Measurements from ENCODE around the gene ANO2.

The ANO2 gene

DNA sequence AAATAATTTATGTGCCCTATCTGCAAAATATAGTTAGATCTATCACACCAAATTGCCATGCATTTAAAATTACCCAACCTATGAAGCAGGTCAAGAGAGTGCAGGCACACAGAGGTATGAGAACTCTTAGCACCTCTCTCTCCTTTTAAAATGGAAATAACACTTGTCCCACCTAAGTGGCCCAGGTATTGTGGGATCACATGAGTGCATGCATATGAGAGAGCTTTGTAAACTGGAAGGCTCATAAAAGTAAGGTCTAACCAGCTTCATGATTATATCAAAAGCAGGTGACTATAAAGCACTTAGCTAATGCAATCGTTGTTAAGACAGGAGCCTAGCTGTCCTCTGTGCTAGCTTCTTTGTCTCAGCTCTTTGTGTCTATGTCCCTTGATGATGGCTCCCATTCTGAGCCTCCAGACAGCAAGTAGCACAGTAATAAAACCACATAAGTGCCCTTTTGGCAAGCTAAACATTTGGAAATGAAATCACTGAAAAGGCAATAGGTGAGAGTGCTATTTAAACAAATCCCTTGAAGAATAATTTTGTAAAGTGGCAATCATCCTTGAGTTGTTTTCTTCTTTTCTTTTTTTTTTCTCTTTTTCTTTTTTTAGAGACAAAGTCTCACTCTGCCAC, 294.1 kb downstream of the ANO2 start:
- DNase-seq, result no peak

DNA sequence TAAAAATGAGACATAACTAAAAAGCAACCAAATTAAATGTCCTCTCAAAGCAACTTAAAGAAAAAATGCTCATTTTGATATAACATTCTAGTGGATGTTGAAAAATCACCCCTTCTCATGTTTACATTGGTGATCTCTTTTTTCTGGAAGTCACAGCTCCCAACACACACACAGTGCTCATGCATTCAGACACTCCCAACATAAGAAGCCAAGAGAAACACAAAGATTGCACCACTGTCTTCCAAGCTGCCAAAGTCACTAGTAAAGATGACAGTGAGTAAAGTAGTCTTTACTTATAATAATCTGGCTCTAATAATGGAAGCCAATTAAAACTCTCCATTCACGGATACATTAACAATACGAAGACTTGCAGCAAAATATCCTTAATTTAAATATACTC, 294.8 kb downstream of the ANO2 start:
- no peak for DNase-seq

DNA sequence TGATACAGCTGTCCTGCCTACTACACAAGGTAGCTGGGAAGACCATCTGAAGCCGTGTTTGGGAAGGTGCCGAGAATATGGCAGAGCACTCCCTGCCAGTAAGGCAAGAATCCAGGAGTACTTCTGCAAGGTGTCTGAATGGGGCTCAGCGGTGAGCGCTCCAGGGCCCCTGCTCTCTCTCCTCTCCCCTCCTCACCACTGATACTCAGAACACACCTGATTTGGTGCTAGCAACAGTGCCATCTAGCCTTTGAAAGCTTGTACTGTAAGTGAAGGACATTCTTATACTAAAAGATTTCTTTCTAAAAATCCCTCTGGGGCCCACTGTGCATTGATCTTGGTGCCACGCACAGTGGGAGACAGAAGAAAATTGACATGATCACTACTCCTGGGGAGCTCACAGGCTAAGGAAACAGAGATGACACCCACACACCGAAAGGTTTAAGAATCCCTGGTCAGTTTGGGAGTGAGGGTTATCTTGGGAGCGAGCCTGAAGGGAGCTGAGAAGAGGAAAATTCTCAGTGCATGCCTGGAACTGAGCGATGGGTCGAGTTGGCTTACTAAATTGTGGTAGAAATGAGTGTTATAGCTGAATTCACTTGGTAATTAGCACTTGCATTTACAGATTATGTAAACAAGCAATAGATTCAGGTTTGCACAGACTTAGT, 296.2 kb downstream of the ANO2 start:
- no peak for DNase-seq

DNA sequence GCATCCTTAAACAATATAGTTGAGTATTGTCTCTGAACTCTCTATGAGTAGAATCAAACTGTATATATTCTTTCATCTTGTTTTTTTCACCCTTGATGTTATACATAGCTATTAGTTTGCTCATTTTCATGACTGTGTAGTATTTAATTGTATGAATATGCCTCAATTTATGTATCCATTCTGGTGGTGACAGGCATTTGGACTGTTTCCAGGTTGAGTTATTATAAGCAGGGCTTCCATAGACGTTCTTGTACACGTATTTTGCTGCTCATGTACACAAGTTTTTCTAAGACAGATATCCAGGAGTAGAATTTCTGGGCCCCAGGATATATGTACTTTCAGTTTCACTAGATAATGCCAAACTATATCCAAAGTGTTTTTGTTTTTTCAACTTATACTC, 301.8 kb downstream of the ANO2 start:
- no peak for DNase-seq

DNA sequence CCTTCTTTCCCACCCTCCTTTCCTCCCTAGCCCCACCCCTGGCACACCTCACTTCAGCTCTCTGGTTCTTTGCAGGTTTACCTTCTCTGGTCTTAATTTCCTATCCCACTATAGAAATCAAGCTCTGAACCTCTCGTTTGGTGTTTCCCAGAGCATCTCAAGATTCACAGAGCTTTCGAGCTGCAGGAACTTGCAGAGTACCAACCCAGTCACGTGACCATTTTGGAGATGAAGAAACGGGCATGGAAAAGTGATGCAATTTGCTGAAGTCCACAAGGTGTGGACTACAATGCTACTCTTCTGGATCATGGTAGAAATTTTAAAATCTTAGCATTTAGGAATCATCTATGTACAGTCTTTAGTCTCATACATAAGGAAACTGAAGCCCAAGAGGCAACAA, 307.4 kb downstream of the ANO2 start:
- DNase-seq, result no peak

DNA sequence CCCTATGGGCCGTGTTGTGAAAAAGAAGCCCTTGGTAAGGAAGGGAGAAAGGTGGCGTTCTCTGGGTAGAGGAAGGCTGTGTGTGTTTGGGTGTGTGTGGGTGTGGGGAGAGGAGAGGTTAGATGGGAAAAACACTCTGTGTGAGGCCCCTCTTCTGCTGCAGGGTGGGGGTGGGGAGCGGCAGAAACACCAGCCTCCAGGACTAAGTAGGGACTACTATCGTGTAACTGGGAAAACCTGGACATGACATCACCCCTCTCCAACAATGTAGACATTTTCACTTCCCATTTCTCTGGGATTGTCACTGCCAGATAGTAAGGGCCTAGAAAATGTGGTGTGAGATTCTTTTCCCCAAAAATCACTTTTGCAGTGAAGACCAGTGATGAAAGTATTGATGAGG, 308.2 kb downstream of the ANO2 start:
- no peak for DNase-seq

DNA sequence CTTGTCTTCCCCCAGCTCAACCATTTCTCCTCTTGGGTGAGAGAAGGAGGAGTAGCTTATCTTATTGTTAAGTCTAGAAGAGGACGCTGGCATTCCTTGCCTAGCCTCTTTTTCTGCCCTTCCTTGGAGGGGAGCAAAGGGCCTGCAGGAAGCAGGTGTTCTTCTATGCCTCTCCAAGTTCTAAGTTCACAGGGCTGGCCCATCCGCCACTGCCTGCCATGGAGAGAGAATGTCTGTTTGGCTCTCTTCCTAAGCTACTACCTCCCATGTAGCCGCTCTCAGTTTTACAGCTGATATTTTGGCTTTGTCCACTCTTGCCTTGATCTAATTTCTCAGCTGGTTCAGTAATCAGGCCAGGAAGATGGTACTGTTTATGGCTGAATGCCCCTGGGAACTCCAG, 312.0 kb downstream of the ANO2 start:
- no peak for DNase-seq

DNA sequence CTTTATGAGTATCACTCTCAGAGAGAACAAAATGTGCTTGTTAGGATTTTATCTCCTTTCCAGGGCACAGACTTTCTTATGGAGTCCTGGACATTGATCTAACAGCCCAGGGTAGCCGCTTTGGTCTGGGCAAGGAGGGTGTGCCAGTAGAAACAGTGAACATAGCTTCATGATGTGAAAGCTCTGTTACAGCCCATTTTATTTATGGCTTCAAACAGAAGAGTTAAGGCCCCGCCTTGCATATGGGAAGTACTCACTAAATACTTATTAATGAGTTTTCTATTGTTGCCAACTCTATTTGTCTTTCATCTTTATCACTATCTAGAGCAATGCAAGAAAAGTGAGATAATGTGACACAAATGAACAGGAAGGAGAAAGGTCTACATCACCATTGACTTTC, 312.6 kb downstream of the ANO2 start:
- DNase-seq, result no peak

DNA sequence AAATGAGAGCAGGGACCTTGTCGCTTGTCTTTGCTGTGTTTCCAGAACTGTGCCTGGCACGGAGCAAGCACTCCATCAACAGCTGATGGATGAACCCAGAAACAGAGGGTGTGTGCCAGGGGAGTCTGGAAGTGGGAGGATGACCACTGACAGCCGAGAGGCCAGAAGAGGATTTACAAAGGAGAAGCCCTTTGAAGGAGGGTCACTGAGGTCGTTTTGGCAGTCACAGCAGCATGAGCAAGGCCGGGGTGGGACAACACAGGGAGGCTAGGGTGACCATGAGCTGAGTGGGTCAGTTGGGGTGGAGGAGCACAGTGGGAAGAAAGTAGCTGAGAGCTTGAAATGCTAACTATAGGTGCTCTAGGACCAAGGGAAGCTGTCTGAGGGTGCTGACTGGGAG, 313.6 kb downstream of the ANO2 start:
- DNase-seq, result no peak

DNA sequence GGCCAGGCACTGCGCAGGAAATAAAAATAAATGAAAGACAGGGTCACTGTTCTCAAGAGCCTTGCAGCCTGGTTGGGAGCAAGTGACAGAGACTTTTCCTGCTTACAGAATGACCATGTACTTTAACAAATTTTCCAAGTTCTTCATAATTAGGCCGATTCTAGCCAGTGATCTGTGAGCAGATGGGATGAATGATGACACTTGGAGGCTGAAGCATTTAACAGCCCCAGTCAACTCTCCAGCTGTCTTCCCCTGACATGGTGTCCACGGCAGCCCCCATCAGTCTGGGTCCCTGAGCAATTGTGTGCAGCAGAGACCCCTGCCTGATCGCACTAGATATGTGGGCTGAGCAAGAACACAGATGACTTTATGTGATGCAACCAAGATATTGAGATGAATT, 314.3 kb downstream of the ANO2 start:
- no peak for DNase-seq

DNA sequence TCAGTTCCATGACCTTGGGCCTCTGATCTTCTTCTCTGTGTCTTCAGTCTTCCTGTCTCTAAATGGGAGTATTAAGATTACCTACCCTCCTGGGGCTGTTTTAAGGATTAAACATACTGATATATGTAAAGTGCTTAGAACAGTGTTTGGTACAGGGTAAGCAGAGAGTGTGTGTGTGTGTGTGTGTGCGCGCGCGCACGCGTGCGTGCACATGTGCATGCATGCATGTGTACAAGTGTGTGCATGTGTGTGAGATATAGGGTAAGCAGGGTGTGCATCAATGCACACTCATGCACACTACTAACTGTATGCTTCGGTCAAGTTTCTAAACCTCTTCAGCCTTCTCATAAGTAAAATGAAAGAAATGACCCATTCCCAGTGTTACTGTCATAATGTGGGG, 316.6 kb downstream of the ANO2 start:
- DNase-seq, result no peak

DNA sequence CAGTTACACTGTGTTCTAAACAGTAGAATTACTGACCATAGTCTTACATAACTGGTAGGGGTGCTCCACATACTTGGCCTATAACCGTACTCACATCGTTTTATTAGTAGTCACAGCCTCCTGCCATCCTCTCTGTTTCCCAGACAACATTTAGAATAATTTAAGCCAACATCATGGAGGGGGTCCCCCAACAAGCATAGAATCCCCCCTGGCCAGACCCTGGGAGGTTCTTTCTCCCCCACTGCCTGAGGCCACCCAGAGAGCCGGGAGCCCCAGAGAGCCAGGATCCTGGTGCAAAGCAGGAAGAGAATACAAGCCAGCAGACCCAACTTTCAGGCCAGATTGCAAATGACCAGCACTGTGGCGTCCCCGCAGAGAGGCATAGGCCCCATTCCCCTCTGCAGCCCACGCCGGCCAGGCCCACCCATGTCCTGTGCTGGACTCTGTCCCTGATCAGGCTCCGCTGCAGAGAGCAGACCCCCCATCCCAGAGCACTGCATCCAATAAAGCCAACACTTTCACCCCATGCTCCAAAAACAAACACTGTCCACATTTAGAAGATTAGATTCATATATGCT, 317.9 kb downstream of the ANO2 start:
- no peak for DNase-seq

DNA sequence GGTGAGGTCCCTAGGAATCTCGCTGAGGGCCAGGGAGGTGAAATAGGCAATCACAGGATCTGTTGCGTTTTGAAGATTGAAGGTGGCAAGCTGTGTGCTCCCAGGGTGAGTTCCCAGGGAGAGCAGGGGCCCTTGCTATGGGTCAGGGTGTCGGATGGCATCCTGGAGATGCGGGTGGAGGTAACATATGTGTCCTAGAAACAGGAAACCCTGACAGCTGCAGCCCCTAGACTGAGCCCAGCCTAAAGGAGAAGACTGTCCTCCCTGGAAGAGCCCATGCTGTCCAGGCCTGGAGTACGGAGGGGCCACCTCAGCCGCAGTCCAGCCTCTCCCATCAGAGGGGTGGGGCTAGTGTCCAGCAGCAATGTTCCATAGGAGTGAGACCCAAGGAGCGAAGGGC, 318.9 kb downstream of the ANO2 start:
- no peak for DNase-seq

DNA sequence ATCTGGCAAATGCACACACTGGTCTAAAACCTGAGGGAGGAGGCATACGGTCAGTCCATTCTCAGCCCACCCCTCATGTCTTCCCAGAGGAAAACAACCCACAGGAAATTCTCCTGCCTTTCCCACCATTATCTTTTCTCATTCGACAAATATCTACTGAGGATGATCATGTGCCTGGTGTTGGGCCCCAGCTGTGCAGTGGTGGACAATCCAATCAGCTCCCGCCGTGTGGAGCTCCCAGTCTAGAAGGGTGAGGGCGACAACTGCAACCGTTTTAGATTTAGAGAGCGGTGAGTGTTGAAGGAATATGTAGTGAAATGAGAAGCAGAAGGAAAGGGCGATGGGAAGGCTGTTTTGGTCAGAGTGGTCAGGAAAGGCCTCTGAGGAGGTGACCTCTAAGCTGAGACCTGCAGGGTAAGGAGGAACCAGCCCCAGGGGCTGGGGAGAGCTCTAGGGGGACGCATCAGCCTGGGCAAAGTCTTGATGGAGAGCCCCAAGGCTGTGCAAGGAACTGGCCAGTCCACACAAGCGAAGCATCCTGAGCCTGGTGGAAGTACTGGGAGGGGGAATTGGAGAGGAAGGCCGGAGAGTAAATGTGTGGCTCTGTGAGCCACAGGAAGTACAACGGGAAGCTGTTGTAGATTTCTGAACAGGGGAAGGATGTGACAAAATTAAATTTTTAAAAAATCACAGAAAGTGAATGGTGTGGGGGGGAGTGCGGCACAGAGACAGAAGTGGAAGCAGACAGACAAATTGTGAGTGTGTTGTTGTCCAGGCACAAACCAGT, 320.4 kb downstream of the ANO2 start:
- DNase-seq, result no peak

DNA sequence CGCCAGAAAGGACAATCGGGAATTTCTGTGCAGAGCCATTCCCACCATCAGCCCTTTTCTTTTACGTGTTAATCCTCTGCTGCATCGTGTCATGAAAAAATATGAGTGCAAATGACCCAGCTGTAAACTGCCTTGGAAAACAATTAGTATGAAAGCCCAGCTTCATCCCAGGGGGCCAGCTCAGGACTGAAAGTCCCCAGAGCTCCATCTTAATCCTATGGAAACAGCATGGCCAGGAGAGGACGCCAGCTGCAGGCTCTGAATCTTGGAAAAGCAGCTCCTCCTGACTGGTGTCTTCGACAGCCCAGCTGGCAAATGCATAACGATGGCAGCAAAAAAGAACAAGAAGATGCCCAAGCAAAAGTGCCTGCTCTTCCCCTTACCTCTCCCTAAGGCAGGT, 321.6 kb downstream of the ANO2 start:
- no peak for DNase-seq

DNA sequence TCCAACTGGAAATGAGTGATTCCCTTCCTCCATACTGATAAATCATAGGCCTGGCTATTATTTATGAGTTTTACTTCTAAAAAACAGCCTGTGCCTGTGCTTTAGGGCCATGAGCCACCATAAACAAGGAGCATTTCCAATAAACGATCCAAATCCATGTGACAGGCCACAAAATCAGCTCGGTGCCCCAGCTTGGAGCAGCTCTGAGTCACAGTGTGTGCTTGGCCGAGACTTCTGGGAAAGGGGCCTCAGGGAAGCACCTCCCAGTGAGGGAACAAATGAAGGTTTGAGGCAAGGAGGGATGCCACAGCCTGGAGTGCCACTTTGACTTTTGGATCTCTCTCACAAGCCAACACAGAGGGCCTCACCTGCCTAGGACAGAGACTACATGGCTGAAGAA, 322.8 kb downstream of the ANO2 start:
- DNase-seq, result no peak

DNA sequence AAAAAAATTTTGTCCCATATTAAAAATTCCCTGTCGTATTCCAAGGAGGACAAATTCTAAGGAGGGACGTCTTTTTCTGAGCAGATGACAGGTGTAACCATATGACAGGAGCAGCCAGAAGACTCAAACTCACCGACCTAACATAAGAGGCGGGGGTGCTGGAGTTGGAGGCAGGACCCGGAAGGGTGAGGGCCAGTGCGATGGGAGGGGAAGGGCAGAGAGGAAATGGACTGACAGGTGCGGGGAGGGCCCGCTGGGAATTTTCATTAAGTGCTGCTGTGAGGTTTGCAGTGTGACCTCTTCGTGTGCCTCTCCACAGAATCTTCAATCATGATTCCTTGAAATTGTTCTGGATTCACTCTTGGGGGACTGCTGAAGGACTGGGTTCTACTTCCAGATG, 323.7 kb downstream of the ANO2 start:
- DNase-seq, result no peak

DNA sequence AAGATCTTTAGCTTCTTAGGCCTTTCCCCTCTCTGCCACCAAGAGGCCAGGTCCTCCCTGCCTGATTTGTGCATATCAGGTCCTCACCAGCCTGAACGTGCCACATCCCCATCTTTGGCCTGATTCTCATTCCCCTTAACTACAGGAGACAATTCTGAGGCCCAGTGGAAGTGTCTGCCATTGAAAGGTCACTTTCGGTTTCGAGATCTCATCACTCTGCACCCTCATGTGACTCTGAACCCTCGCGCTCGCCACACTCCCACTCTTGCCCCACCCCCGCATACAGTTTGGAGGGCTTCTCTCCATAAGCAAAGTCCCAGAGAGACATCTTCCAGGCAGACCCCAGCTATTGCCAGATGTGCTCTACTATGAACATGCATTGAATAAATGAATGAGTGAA, 324.2 kb downstream of the ANO2 start:
- no peak for DNase-seq

DNA sequence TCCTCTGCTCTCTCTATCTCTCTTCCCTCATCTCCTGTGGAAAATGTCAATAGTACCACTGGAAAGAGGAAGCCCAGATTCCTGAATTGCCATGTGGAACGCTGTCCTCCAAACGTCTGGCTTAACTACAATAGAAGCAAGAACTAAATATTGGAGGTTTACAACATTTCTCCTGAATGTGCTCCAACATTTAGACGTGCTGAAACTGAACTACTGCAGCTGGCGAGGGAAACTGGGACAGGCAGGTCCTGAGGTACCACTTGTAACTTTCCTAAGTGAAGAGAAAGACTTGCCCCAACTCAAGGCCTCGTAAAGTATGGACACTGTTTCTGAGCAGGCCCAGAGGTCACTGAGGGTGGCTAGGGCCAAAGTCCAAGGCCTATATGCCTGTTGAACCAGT, 325.4 kb downstream of the ANO2 start:
- no peak for DNase-seq

DNA sequence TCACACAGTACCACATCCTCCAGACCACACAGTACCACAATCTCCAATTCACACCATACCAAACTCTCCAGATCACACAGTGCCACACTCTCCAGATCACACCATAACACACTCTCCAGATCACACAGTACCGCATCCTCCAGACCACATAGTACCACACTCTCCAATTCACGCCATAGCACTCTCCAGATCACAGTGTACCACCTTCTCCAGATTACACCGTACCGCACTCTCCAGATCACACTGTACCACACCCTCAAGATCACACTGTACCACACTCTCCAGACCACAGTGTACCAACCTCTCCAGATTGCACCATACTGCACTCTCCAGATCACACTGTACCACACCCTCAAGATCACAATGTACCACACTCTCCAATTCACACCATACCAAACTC, 328.2 kb downstream of the ANO2 start:
- no peak for DNase-seq

DNA sequence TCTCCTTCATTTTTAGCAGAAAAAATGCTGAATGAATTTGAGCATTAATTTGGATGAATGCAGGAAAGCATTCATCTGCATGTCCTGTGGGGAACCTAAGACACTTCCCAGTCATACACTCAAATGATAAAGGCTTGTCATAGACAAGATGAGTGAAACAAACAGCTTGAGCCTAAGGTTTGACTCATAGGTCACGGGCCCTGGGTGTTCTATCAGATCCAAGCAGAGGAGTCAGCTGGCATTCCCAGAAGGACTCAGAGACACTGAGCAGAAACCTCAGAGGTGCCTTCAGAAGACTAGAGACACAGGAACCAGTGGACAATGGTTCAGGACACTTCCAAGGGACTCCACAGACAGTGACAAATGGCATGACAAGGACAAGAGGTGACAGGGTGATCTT, 329.3 kb downstream of the ANO2 start:
- no peak for DNase-seq

DNA sequence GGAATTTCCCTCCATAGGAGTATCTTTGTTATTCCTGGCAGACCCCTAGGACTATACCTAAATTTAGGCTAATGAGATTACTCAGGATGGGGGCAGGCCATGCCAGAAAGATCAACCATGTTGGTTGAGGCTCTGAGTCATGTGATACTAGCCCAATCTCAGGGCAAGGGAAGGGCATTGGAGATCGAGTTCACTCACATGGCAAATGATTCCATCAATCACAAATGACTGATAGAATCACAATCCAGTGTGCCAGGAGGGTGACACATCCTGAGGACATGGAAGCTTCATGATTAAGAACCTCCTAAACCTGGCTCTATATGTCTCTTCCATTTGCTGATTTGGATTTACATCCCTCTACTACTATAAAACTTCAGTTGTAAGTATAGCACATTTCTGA, 330.8 kb downstream of the ANO2 start:
- no peak for DNase-seq

DNA sequence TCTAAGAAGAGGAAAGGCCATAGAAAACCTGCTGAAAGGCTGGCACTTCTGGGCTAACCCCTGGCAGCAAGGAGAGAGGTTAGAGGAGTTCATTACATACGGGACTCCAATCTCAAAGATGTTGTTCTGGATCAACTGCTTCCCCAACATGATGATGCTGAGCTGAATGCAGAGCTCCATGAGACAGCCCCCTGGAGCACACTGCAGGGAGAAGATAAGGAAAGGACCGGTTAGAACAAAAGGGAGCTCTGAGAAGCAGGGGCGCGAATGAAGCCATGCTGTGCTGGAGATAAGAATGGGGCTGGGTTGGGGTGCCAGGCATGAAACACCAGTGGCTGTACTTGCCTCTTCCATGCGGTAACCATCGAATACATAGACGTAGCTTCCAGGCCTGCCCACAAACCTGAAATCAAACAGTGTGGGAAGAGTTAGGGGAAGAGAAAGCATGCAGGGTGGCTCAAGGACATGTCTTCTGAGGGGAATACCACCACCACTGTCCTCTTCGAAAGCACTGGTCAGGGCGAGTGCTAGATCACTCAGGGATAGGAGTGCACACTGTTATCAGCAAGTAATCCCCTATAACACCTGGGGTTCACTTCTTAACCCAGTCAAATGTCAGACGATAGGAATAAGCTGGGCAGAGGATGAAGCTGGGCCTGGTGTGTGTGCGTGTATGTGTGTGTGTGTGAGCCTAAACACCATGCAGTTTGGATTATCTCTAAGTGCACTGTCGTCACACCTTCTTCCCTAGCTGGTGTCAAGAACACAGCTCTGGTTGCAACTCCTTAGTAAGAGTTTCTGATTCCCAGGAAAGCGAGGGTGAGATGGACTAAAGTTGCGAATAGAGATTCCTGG, 332.3 kb downstream of the ANO2 start:
- DNase-seq, result no peak
